Stimulated activated CD8-positive, alpha-beta memory T cell treated with anti-CD3 and anti-CD28 coated beads, Interleukin-12 subunit alpha, Interleukin-12 subunit beta, amount 100 ng/mL, for 1 hour (primary cell): ENCODE results near the gene CCDC8.
"Not testable (repeated sequence)": the region's sequence is repeated elsewhere in the genome, so short reads cannot be mapped to it uniquely, and the experiment has no call there.

Source experiments
- DNase-seq: peaks from one replicate; pipeline ENCODE4 v3.0.0-alpha.2; 2020; ENCODE audit warnings: low read depth

CCDC8 gene

GRCh38 chr19:46404753-46405468 is 8.5 kb downstream of the CCDC8 start:
- DNase-seq, result no peak

- DNase-seq, result no peak
Measured at GRCh38 chr19:46404055-46404752, 9.2 kb downstream of the CCDC8 start.

- DNase-seq, result no peak
Measured at GRCh38 chr19:46402725-46403124, 10.6 kb downstream of the CCDC8 start.

GRCh38 chr19:46397801-46398479 is 15.4 kb downstream of the CCDC8 start:
- not testable (repeated sequence) for DNase-seq

GRCh38 chr19:46394402-46394797 is 19.0 kb downstream of the CCDC8 start:
- no peak for DNase-seq

- no peak for DNase-seq
Measured at GRCh38 chr19:46393456-46394401, 19.6 kb downstream of the CCDC8 start.

GRCh38 chr19:46392837-46393236 is 20.5 kb downstream of the CCDC8 start:
- no peak for DNase-seq

- DNase-seq, result no peak
Measured at GRCh38 chr19:46392252-46392801, 21.0 kb downstream of the CCDC8 start.

- no peak for DNase-seq
Measured at GRCh38 chr19:46391296-46392251, 21.8 kb downstream of the CCDC8 start.

GRCh38 chr19:46390866-46391265 is 22.5 kb downstream of the CCDC8 start:
- DNase-seq, result no peak

GRCh38 chr19:46390121-46390858 is 23.1 kb downstream of the CCDC8 start:
- DNase-seq, result no peak

GRCh38 chr19:46388311-46389095 is 24.9 kb downstream of the CCDC8 start:
- no peak for DNase-seq

- DNase-seq, result no peak
Measured at GRCh38 chr19:46387713-46388130, 25.6 kb downstream of the CCDC8 start.

- DNase-seq, result no peak
Measured at GRCh38 chr19:46386996-46387712, 26.2 kb downstream of the CCDC8 start.

GRCh38 chr19:46386151-46386550 is 27.2 kb downstream of the CCDC8 start:
- no peak for DNase-seq

- DNase-seq, result no peak
Measured at GRCh38 chr19:46385636-46386035, 27.7 kb downstream of the CCDC8 start.

GRCh38 chr19:46384396-46384795 is 29.0 kb downstream of the CCDC8 start:
- no peak for DNase-seq

GRCh38 chr19:46383846-46384245 is 29.5 kb downstream of the CCDC8 start:
- no peak for DNase-seq
